Forelimb muscle (tissue), 1 donor: ENCODE measurements around the gene SCAMP3. TPM values are rescaled to one million over a fixed set of nuclear protein-coding genes. Genes with fewer than 3 reads are reported as not detected.
"Not testable (repeated sequence)": the region's sequence is repeated elsewhere in the genome, so short reads cannot be mapped to it uniquely, and the experiment has no call there.

Experiments
- DNase-seq: peaks from one replicate; pipeline ENCODE4 v3.0.0-alpha.2; 2013; ENCODE audit warnings: low read depth
- polyA plus RNA-seq: library from polyadenylated mRNA; unstranded; fragments of 120-200 nt; gene quantifications from one replicate; pipeline ENCODE4 v1.2.1, GENCODE V29; 2013; ENCODE audit not compliant: insufficient read length

The SCAMP3 gene
- 44.4 TPM for polyA plus RNA-seq

GRCh38 chr1:155261852-155262673 lies at the start of gene SCAMP3:
SCAMP3 (minus strand) TSS chr1:155262360; CDS start chr1:155262151, 209 bp downstream.
- peak; percentile 95 for DNase-seq

DNA sequence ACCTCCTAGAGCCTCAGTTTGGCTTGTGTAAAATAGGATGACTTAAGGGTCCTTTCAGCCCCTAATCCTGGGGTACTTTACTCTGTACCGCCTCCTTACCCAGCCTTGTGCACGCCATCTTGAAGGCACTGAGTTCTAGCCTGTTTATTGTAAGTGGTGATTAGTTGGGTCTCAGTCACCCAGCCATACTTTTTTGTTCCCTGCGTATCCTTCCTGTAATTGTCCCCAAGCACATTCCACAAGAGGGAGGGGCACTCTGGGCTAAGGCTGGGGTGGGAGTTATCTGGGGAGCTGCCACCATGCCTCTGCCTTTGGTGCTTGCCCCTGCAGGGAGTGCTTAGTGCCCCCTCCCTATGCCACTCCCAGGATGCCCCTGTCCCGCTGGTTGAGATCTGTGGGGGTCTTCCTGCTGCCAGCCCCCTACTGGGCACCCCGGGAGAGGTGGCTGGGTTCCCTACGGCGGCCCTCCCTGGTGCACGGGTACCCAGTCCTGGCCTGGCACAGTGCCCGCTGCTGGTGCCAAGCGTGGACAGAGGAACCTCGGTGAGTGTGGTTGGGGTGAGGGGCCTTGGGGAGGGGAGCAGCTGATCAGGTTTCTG lies 47.4 kb upstream of the SCAMP3 start:
- DNase-seq, result no peak

DNA sequence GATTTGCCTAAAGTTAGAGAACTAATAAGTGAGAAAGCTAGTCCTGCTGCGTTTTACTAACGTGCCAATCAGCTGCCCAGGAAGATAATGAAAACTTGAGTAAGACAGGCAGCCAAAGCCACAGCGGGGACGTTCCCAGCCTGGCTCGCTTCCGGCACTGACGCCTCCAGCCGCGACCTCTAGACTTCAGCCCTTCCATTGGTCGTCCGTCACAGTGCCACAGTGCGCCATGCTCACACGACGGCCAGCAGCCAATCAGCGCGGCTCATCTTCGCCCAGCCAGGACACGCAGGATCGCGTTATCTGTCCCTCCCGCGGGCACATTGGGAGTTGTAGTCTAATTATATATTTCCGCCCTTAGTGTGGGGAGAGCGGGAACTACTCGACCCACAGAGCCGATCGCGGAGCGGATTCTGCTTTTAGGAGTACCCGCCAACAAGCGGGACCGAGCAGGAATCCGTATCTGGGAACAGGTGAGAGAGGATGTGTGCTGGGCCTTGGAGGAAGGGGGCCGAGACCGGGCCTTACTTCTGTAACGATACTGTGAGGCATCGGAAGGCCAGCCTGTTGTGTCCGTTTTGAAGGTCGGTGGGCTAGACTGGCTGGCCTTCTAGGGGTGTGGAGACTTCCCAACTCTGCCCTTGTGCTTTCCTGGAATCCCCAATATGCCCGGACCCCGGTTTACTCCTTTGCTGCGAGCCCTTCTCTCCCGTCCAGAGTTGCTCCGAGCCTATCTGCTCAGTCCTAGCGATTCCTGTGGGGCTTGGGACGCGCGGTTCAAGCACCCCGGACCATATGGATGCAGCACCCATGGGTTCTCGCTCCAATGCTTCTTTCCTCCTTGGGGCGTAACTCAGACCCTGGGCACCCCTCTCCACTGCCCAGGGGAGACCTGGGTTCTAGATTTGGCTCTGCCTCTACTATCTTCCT lies 46.6 kb upstream of the SCAMP3 start, which contains the start of gene FDPS:
FDPS (plus strand) TSS at position 374 of the 930 bp plus-strand sequence. CDS start 924 bp downstream, outside the sequence.
- DNase-seq, result peak; percentile 98

- no peak for DNase-seq
Observed at GRCh38 chr1:155307247-155307740, 45.1 kb upstream of the SCAMP3 start.

DNA sequence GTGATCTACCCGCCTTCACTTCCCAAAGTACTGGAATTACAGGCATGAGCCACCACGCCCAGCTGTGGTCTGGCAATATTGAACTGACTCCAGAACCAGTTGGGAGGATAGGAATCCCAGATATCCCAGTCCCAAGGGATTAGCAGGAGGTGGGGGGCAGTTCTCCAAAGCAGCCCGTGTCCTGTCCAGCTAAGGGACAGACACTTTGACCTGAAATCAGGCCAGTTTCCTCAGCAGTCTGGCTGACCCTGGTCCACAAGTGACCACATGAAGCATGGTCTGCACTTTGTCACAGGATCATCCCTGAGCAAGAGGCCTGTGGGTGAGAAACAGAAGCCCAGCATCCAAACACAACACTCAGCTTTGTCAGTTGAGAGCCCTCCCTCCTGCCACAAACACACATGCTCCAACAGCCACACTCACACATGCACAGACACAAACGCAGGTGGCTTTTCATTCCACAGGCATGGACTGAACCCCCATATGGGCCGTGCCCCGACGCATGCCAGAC lies 43.8 kb upstream of the SCAMP3 start:
- no peak for DNase-seq

- DNase-seq, result no peak
Observed at GRCh38 chr1:155304558-155305063, 42.5 kb upstream of the SCAMP3 start.

DNA sequence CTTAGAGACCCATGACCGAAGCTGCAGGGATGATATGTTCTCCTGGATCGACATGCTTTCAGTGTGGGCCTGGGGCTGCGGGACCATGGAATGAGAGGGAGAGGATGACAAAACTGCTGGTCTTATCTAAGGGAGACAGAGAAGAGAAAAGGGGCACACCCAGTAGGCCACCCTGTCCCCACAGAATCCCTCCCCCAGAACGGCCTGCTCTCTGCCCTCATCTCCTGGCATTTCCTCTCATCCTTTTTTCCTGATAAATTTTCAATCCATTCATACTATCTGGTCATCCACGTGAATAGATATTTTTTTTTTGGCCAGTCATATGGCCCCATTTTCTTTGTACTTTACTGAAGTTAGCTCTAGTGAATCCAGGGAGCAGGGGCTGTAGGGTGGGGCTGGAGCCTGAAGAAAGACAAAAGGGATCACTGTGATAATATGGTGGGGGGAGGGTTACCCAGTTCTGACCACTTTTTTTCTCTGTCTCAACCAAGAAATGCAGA lies 39.2 kb upstream of the SCAMP3 start, which contains the start of gene PKLR:
PKLR (minus strand) TSS at position 97 of the 500 bp plus-strand sequence; CDS start at position 54, 43 bp downstream.
- DNase-seq, result no peak

- no peak for DNase-seq
Observed at GRCh38 chr1:155300553-155301329, 38.6 kb upstream of the SCAMP3 start.

- no peak for DNase-seq
Observed at GRCh38 chr1:155300024-155300423, 37.9 kb upstream of the SCAMP3 start.

- no peak for DNase-seq
Observed at GRCh38 chr1:155297384-155297783, 35.2 kb upstream of the SCAMP3 start.

DNA sequence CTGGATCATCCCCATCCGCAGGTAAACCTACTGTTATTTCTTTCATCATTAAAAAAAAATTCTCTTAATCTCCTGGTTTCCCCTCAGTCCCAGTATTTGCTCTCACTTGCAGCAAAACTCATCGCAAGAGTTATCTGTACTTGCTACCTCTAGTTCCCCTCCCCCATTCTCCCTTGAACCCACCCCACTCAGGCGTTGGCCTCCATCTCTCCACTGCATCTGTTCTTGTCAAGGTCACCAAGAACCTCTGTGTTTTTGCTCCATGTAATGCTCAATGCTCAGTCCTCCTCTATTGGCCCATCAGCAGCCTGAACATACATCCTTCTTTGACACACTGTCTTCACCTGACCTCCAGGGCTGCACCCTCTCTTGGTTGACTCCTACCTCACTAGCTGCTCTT lies 34.5 kb upstream of the SCAMP3 start:
- no peak for DNase-seq

- no peak for DNase-seq
Observed at GRCh38 chr1:155295942-155296267, 33.7 kb upstream of the SCAMP3 start.

DNA sequence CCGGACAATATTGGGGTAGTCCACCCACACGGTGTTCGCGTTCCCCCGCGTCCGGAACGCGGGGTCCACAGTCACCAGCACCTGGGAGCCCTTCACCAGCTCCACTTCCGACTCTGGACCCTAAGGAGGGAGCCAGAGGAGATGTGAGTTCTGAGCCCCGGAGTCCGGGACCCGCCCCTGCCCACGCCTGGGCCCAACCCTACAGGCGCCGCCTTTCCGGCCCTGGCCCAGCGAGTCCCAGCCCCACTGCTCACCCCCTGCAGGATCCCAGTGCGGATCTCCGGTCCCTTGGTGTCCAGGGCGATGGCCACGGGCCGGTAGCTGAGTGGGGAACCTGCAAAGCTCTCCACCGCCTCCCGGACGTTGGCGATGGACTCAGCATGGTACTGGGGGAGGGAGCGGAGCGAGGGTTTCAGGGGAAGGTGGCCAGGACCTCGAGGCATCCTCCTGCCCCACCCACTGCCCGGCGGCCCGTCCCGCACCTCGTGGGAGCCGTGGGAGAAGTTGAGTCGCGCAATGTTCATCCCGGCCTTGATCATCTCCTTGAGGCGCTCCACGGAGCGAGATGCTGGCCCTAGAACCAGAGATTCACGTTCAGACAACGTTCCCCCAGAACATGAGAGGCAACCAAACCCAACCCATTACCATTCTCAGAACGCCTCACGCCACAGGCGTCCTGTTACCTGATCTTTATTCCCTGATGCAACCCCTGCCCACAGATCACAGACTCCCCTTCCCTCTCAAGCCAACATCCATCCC lies 33.2 kb upstream of the SCAMP3 start:
- no peak for DNase-seq

DNA sequence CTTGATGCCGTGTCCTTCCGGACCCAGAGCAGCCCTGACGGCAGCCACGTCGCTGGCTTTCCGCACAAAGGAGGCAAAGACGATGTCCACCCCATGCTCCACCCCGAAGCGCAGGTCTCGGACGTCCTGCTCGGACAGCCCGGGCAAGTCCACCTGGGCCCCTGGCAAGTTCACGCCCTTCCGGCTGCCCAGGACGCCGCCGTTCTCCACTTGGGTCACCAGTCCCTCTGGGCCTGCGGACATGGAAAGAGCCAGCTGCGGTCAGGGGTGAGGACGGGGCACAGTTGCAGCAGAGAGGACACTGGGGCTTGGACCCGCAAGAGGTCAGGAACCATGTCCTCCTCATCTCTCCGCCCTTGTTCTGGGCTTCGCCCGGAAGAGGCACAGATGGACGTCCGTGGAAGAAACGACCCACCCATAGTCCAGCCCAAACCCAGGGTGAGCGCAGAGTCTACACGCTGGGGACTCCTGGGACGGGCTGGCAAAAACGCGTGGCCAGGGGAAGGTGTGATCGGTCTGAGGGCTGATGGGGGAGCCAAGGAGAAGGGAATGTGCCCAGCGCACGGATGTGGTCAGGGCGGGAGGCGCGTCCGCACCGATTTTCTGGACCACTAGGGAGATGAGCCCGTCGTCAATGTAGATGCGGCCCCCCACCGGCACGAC lies 32.5 kb upstream of the SCAMP3 start:
- no peak for DNase-seq

GRCh38 chr1:155293086-155293749 lies 31.1 kb upstream of the SCAMP3 start:
- DNase-seq, result no peak

DNA sequence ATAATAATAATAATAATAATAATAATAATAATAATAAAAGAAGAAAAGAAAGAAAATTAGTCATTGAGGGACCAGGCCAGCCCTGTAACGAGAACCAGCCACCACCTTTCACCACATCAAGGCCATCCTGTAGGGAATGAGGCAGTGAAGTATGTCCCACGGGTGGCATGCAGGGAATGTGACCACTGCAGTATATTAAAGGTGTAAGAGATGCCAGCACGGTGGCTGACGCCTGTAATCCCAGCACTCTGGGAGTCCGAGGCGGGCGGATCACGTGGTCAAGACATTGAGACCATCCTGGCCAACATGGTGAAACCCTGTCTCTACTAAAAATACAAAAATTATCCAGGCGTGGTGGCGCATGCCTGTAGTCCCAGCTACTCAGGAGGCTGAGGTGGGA lies 28.8 kb upstream of the SCAMP3 start:
- DNase-seq, result not testable (repeated sequence)

DNA sequence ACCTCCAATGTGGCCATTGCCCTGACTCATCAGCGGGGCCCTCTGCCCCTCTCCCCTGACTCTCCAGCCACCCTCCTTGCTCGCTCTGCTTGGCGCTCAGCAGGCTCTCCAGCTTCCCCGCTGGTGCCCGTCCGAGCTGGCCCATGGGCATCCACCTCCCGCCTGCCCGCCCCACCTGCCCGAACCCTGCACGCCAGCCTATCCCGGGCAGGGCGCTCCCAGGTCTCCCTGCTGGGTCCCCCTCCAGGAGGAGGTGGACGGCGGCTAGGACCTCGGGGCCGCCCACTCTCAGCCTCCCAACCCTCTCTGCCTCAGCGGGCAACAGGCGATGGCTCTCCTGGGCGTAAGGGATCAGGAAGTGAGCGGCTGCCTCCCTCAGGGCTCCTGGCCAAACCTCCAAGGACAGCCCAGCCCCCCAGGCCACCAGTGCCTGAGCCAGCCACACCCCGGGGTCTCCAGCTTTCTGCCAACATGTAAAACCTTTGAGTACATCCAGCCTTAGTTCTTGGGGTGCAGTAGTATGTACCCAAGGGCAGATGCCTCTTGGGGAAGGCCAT lies 25.9 kb upstream of the SCAMP3 start:
- DNase-seq, result no peak

GRCh38 chr1:155286544-155286943 lies 24.4 kb upstream of the SCAMP3 start:
- DNase-seq, result no peak
